ENCODE results near the gene ZFP3.
"Not testable (repeated sequence)": the region's sequence is repeated elsewhere in the genome, so short reads cannot be mapped to it uniquely, and the experiment has no call there.

DNA sequence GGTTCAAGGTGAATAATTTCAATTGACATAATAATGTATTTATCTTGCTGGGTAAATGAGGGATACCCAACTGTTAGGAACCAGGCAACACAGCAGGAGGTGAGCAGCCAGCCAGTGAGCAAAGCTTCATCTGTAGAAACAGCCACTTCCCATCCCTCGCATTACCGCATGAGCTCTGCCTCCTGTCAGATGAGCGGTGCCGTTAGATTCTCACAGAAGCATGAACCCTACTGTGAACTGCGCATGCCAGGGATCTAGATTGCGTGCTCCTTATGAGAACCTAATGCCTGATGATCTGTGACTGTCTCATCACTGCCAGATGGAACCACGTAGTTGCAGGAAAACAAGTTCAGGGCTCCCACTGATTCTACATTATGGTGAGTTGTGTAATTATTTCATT, 46.6 kb downstream of the ZFP3 start:
- not testable (repeated sequence) for TF ChIP-seq EZH2phosphoT487 (IDR thresholded peaks at IDR 0.05; ENCODE audit: low read length)
- TF ChIP-seq, protein P1, sequence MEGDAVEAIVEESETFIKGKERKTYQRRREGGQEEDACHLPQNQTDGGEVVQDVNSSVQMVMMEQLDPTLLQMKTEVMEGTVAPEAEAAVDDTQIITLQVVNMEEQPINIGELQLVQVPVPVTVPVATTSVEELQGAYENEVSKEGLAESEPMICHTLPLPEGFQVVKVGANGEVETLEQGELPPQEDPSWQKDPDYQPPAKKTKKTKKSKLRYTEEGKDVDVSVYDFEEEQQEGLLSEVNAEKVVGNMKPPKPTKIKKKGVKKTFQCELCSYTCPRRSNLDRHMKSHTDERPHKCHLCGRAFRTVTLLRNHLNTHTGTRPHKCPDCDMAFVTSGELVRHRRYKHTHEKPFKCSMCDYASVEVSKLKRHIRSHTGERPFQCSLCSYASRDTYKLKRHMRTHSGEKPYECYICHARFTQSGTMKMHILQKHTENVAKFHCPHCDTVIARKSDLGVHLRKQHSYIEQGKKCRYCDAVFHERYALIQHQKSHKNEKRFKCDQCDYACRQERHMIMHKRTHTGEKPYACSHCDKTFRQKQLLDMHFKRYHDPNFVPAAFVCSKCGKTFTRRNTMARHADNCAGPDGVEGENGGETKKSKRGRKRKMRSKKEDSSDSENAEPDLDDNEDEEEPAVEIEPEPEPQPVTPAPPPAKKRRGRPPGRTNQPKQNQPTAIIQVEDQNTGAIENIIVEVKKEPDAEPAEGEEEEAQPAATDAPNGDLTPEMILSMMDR (IDR thresholded peaks at IDR 0.05; ENCODE audit: low read length), result not testable (repeated sequence)
